ENCODE measurements around the gene CSTPP1.

DNA sequence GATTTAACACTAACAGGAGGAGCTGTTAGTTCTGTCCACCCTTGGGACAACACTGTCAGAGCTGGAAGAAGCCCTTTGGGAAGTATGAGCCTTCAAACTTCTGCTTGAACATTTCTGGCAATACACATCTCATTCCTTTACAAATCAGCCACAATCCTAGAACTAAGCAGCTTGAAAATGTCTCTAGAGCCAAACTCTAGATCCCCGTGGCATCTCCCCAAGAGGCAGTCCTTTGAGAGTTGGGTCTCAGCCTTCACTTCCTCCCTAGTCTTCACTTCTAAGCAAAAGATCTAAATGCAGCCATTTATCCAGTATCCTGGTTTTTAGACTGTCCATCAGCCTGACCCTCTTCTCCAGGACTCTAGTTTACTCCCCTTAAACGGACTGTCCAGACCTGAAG is 213.2 kb downstream of the CSTPP1 start:
- TF ChIP-seq, protein P1, sequence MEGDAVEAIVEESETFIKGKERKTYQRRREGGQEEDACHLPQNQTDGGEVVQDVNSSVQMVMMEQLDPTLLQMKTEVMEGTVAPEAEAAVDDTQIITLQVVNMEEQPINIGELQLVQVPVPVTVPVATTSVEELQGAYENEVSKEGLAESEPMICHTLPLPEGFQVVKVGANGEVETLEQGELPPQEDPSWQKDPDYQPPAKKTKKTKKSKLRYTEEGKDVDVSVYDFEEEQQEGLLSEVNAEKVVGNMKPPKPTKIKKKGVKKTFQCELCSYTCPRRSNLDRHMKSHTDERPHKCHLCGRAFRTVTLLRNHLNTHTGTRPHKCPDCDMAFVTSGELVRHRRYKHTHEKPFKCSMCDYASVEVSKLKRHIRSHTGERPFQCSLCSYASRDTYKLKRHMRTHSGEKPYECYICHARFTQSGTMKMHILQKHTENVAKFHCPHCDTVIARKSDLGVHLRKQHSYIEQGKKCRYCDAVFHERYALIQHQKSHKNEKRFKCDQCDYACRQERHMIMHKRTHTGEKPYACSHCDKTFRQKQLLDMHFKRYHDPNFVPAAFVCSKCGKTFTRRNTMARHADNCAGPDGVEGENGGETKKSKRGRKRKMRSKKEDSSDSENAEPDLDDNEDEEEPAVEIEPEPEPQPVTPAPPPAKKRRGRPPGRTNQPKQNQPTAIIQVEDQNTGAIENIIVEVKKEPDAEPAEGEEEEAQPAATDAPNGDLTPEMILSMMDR (conservative IDR thresholded peaks at IDR 0.05 in 1 of 2, IDR thresholded peaks at IDR 0.05 in 1 of 2; ENCODE audit: low read depth in 1 of 2, low read length in 2 of 2): no peak
- TF ChIP-seq EZH2 (IDR thresholded peaks at IDR 0.05; ENCODE audit: low read length, missing control alignments): no peak
